ENCODE data around the gene SPATA1. TPM values are rescaled to one million over a fixed set of nuclear protein-coding genes. Genes with fewer than 3 reads are reported as not detected.

Gene SPATA1
- total RNA-seq, 4 donors from 2014 or later, result 0.18 to 1.9 (median 1.1) TPM; not detected in 1

- H3K9me3 ChIP-seq, result no peaks in the 10 kb centered on the region
- peak overlapping the region in 3 of 4 donors; percentile 74 to 92 (median 80) for H3K27ac ChIP-seq
- H3K4me3 ChIP-seq, result peak overlapping the region; percentile 60 to 91 (median 72)
- H3K36me3 ChIP-seq, result peaks cover 0 to 15% (median 0%) of the 10 kb centered on the region in 3 donors
- TF ChIP-seq CTCF (IDR thresholded peaks at IDR 0.05) (no peak), POLR2A (IDR thresholded peaks at IDR 0.05) (no peak)
- no peak for DNase-seq
- H3K27me3 ChIP-seq, result no peaks in the 10 kb centered on the region
- peaks cover 0 to 20% (median 6%) of the 10 kb centered on the region in 4 donors for H3K4me1 ChIP-seq
These were observed 26.2 kb upstream of the SPATA1 start for GRCh38 chr1:84479998-84480397.

DNA sequence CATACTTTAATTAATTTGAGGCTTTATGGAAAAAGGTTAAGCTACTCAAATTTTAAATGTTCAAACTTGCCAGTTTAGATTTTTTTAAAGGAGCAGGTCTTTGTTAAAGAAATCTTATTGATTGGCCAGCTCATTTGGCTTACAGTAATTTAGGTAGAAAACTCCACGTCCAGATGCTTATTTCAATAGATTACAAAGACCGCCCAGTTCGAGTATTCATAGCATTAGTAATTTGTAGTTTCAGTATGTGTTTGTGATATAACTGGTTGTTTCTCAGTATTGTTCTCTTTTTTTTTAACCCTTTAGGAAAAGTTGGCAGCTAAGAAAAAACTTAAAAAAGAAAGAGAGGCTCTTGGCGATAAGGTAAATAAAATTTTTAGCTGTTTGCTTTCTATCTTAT, 25.5 kb upstream of the SPATA1 start:
- no peak for DNase-seq

DNA sequence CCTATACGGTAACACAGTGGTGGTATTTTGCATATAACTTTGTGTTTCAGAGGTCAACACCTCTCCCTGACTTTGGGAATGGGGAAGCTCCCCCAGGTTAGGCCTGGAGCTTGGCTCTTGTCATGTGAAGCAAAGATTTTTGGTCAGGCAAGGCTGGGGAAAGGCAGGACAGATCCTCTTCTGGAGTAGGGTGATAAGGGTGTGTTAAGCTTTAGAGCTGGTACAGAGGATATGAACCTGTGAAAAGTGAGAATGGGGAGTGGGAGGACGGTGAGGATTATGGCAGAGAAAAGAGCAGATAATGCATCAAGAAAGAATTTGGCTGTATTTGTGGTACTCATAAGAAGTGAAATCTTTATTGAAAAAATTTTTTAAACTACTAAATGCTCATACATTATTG, 24.9 kb upstream of the SPATA1 start:
- Histone ChIP-seq H3K4me1 (peaks cover 0 to 20% (median 6%) of the 10 kb centered on the region in 4 donors), H3K9me3 (no peaks in the 10 kb centered on the region), H3K27ac (no peak overlapping the region), H3K4me3 (no peak overlapping the region), H3K27me3 (no peaks in the 10 kb centered on the region), H3K36me3 (peaks cover 0 to 20% (median 0%) of the 10 kb centered on the region in 3 donors)
- no peak for TF ChIP-seq POLR2A (IDR thresholded peaks at IDR 0.05)
- no peak for TF ChIP-seq CTCF (IDR thresholded peaks at IDR 0.05)
- no peak for DNase-seq

More for the DNA sequence above, 25.5 kb upstream of the SPATA1 start:
- Histone ChIP-seq H3K4me1 (peaks cover 0 to 20% (median 6%) of the 10 kb centered on the region in 4 donors), H3K4me3 (no peak overlapping the region), H3K27me3 (no peaks in the 10 kb centered on the region), H3K36me3 (peaks cover 0 to 20% (median 0%) of the 10 kb centered on the region in 3 donors), H3K27ac (no peak overlapping the region), H3K9me3 (no peaks in the 10 kb centered on the region)
- no peak for TF ChIP-seq POLR2A (IDR thresholded peaks at IDR 0.05)
- no peak for TF ChIP-seq CTCF (IDR thresholded peaks at IDR 0.05)

DNA sequence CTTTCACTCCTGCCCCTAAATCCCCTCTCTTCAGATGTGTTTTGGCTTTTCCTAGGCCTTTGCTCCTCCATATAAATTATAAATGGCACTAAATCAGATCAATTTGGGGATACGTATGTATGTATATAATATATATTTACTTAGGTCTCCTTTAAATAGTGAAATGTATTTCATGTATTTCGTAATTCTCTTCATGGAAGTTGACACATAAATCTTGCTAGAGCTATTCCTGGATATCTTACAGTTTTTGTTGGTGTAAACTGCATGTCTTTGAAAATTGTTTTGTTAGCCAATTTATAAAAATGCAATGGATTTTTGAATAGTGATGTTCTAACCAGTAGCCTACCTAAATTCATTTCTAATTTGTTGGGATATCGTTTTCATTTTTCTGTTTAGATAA, 18.1 kb upstream of the SPATA1 start:
- Histone ChIP-seq H3K4me3 (no peak overlapping the region), H3K27me3 (no peaks in the 10 kb centered on the region), H3K27ac (no peak overlapping the region), H3K9me3 (no peaks in the 10 kb centered on the region), H3K4me1 (no peaks in the 10 kb centered on the region), H3K36me3 (peaks cover 0 to 53% (median 4%) of the 10 kb centered on the region in 3 donors)
- no peak for TF ChIP-seq POLR2A (IDR thresholded peaks at IDR 0.05)
- TF ChIP-seq CTCF (IDR thresholded peaks at IDR 0.05), result no peak
- DNase-seq, result no peak

GRCh38 chr1:84489766-84490165, 16.4 kb upstream of the SPATA1 start:
- no peaks in the 10 kb centered on the region for H3K4me1 ChIP-seq
- no peak overlapping the region for H3K4me3 ChIP-seq
- H3K9me3 ChIP-seq, result no peaks in the 10 kb centered on the region
- no peaks in the 10 kb centered on the region for H3K27me3 ChIP-seq
- H3K36me3 ChIP-seq, result peaks cover 0 to 45% (median 4%) of the 10 kb centered on the region in 3 donors
- H3K27ac ChIP-seq, result no peak overlapping the region
- no peak for DNase-seq
- TF ChIP-seq CTCF (IDR thresholded peaks at IDR 0.05) (no peak), POLR2A (IDR thresholded peaks at IDR 0.05) (no peak)

- peaks cover 0 to 64% (median 4%) of the 10 kb centered on the region in 3 donors for H3K36me3 ChIP-seq
- no peak overlapping the region for H3K27ac ChIP-seq
- TF ChIP-seq POLR2A (IDR thresholded peaks at IDR 0.05) (no peak), CTCF (IDR thresholded peaks at IDR 0.05) (no peak)
- H3K4me1 ChIP-seq, result no peaks in the 10 kb centered on the region
- no peak overlapping the region for H3K4me3 ChIP-seq
- DNase-seq, result no peak
- H3K27me3 ChIP-seq, result no peaks in the 10 kb centered on the region
- H3K9me3 ChIP-seq, result no peaks in the 10 kb centered on the region
These were observed 13.5 kb upstream of the SPATA1 start for GRCh38 chr1:84492726-84493125.

Measured in Peyer's patch (tissue), 4 donors.